MCF 10A (cell line): ENCODE measurements around the gene RASGEF1B. TPM values are rescaled to one million over a fixed set of nuclear protein-coding genes. Genes with fewer than 3 reads are reported as not detected.

Experiments
- Bru-seq: library from RNA; stranded (reverse); fragments of 400-500 nt; gene quantifications from one replicate; lab custom pipeline; 2021; lab: Mats Ljungman, UMichigan
- BruChase-seq, 2 experiments: library from RNA; stranded (reverse); fragments of 400-500 nt; gene quantifications; one replicate each; lab custom pipeline; 2021; lab: Mats Ljungman, UMichigan
- BruUV-seq: library from RNA; stranded (reverse); fragments of 400-500 nt; replicated peaks from 2 replicates; lab custom pipeline; 2021; lab: Mats Ljungman, UMichigan
- CTCF ChIA-PET: fragments of 300-600 bp; sonication (Branson Sonifier 250); formaldehyde crosslinking; extraction: SDS; loops from one replicate; lab custom pipeline; 2021; ENCODE audit warnings: antibody characterized with exemption, inconsistent platforms; lab: Yijun Ruan, JAX
- POLR2A ChIA-PET: fragments of 300-600, 350-650 bp; sonication (Branson Sonifier 250); formaldehyde crosslinking; extraction: SDS; loops from one replicate; lab custom pipeline; 2020; ENCODE audit warnings: antibody characterized with exemption, inconsistent platforms; lab: Yijun Ruan, JAX
- DNase-seq: peaks from one replicate; pipeline ENCODE4 v3.0.0-alpha.2; 2018; ENCODE audit not compliant: unreplicated experiment
- H3K27ac Mint-ChIP-seq: one replicate; pipeline ENCODE4 v1.8.0; 2022; ENCODE audit warnings: mild to moderate bottlenecking, low read depth, mixed read lengths; ENCODE audit not compliant: unreplicated experiment
- H3K27me3 Mint-ChIP-seq: one replicate; pipeline ENCODE4 v1.8.0; 2022; ENCODE audit warnings: mixed read lengths; ENCODE audit not compliant: insufficient read depth, unreplicated experiment
- H3K36me3 Mint-ChIP-seq: one replicate; pipeline ENCODE4 v1.8.0; 2022; ENCODE audit warnings: mild to moderate bottlenecking, moderate library complexity, mixed read lengths; ENCODE audit not compliant: insufficient read depth, unreplicated experiment
- H3K4me1 Mint-ChIP-seq: one replicate; pipeline ENCODE4 v1.8.0; 2022; ENCODE audit warnings: mixed read lengths; ENCODE audit not compliant: insufficient read depth, unreplicated experiment
- H3K4me3 Mint-ChIP-seq: one replicate; pipeline ENCODE4 v1.8.0; 2022; ENCODE audit warnings: mild to moderate bottlenecking, moderate library complexity, mixed read lengths; ENCODE audit not compliant: unreplicated experiment
- H3K9me3 Mint-ChIP-seq: one replicate; pipeline ENCODE4 v1.8.0; 2022; ENCODE audit warnings: mixed read lengths; ENCODE audit not compliant: unreplicated experiment
- CTCF ChIP-seq: fragments of 200-600 bp; IDR thresholded peaks from one replicate; pipeline ENCODE4 v1.8.0; 2022; ENCODE audit warnings: antibody characterized with exemption, mild to moderate bottlenecking; ENCODE audit not compliant: unreplicated experiment
- intact Hi-C: fragments of 100-400 bp; cut with micrococcal nuclease; formaldehyde crosslinking; loops from 2 replicates; pipeline ENCODE4 v1.14.1; 2022
- long read RNA-seq: library from polyadenylated mRNA; stranded (forward); transcript quantifications from one replicate; pipeline ENCODE4 v2.0.0, GENCODE V29; 2022
- total RNA-seq: library from RNA; stranded (reverse); gene quantifications from 2 replicates; pipeline ENCODE4 v1.2.3, GENCODE V29; 2022

RASGEF1B gene
- 4.8 and 5.4 TPM in 2 replicates for total RNA-seq
- Bru-seq, nascent RNA, result percentile 36 among the genes with signal in this experiment
- percentile 24 among the genes with signal in this experiment for BruChase-seq, experiment 1, labeled RNA remaining after a 6-hour chase
- percentile 33 among the genes with signal in this experiment for BruChase-seq, experiment 2, labeled RNA remaining after a 2-hour chase
- long read RNA-seq, partial matches to known transcripts, result 1 of 5 reads
- long read RNA-seq, other reads (novel, unspliced or antisense), result 4 of 5 reads

DNA sequence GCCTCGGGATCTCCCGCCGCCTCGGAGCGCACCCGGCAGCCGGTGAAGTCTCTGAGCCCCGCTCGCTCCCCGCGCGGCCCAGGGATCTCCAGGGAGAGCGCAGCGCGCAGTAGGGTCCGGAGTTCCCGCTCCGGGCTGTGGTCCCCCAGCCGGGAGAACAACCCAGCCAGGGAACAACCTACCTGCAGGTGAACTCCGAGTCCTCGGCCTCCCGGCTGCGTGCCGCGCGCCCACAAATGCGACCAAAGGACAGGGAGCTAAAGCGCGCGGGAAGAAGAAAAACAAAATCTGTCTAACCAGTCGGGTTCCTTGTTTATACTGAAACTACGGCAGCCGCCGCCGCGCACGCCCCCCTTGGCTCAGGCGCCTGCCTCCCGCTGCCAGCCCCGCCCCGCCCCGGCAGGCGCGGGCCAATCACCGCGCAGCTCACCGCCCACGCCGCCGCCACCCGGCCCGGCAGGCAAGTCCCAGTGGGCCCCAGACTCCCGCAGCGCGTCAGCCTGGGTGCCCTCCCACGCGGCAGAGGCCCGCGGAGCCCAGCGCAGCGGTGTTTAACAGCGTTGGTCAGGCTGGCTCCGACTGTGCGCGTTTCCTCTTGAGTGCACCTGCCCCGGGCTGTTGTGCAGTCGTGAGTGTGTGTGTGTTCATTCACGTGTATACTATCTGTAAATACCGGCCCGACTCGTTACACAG, at the start of gene RASGEF1B:
Gene RASGEF1B (minus strand): TSS at position 320 of the 693 bp plus-strand sequence. CDS start 12,399 bp downstream, outside the sequence.
- H3K4me3 Mint-ChIP-seq, result peak within 1 kb of the TSS; percentile 80
- H3K27ac Mint-ChIP-seq, result peak within 1 kb of the TSS; percentile 73
- H3K27me3 Mint-ChIP-seq, result no peaks in the 10 kb centered on the region
- TF ChIP-seq CTCF, result no peak
- ChIA-PET CTCF (interaction anchor here (0.5 to 10.7 kb wide), 21 partner anchors 8 to 797 kb away, joined by 3 to 167 read pairs (median 4); no protein-coding TSS in a partner anchor), POLR2A (interaction anchor here (0.5 to 3.2 kb wide), 16 partner anchors 19 to 801 kb away, joined by 3 to 29 read pairs (median 4); no protein-coding TSS in a partner anchor)
- DNase-seq, result peak; percentile 80
- intact Hi-C loops, result loop anchor here (1.0 kb wide), 3 partner anchors 161 to 373 kb away; no protein-coding TSS in a partner anchor
- peaks cover 27% of the 10 kb centered on the region for H3K4me1 Mint-ChIP-seq
- BruUV-seq, result no TSS peak
- H3K9me3 Mint-ChIP-seq, result no peaks in the 10 kb centered on the region
- no peaks in the 10 kb centered on the region for H3K36me3 Mint-ChIP-seq

GRCh38 chr4:81519856-81520255, 48.1 kb upstream of the RASGEF1B start:
- intact Hi-C loops, result no loop called here
- BruUV-seq, result no TSS peak
- H3K27me3 Mint-ChIP-seq, result no peaks in the 10 kb centered on the region
- H3K4me3 Mint-ChIP-seq, result no peak overlapping the region
- H3K9me3 Mint-ChIP-seq, result no peaks in the 10 kb centered on the region
- H3K4me1 Mint-ChIP-seq, result no peaks in the 10 kb centered on the region
- ChIA-PET POLR2A (no interaction called here), CTCF (interaction anchor here (0.9 kb wide), 1 partner anchor 52 kb away, joined by 3 read pairs; no protein-coding TSS in a partner anchor)
- no peaks in the 10 kb centered on the region for H3K36me3 Mint-ChIP-seq
- no peak for DNase-seq
- no peak for TF ChIP-seq CTCF
- no peak overlapping the region for H3K27ac Mint-ChIP-seq

DNA sequence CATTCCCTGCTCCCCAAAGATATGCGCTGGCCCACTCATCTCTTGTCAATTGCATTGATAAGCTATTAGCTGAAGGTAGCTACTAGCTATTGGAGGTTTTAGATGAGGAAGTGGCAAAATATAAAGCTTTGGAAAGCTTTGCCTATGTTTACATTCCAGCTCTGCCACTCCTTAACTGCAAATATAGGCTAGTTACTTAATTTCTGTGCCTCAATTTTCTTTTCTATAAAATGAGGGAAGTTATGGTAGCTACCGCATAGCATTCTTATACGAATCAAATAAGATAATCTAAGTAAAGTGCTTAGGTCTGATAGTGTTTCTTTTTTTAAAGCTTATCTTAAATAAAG, 47.7 kb upstream of the RASGEF1B start:
- no peak for DNase-seq
- no TSS peak for BruUV-seq
- no peak overlapping the region for H3K4me3 Mint-ChIP-seq
- CTCF ChIA-PET, result interaction anchor here (0.6 to 0.9 kb wide), 3 partner anchors 10 to 747 kb away, joined by 3 read pairs; no protein-coding TSS in a partner anchor
- H3K4me1 Mint-ChIP-seq, result no peaks in the 10 kb centered on the region
- no peak for TF ChIP-seq CTCF
- no peaks in the 10 kb centered on the region for H3K27me3 Mint-ChIP-seq
- H3K36me3 Mint-ChIP-seq, result no peaks in the 10 kb centered on the region
- H3K9me3 Mint-ChIP-seq, result no peaks in the 10 kb centered on the region
- intact Hi-C loops, result no loop called here
- POLR2A ChIA-PET, result no interaction called here
- H3K27ac Mint-ChIP-seq, result no peak overlapping the region
